ENCODE data around the gene KIF16B.

KIF16B gene

DNA sequence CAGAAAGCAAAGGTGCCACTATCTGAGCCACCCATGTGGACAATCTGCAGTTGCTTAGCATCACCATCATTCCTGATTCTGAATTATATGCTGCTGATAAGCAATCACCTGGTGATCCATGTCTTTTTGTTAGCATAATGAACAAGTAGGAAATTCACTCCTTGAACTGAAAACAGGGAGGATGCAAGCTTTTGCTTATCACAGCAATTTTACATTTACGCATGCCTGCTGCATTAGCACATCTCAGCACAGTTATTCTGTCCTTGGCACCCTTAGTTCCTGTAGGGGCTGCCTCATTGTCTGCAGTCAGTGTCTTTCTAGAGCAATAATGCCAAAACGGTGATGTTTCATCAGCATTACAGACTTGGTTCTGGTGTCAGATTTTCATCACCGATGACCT lies 162.6 kb downstream of the KIF16B start:
- peaks cover 9 to 28% of the 10 kb centered on the region in 2 donors for H3K36me3 ChIP-seq (ENCODE audit: control insufficient read depth in 1 of 2, insufficient read depth in 2 of 2, low read length in 2 of 2)
- no peak overlapping the region for H3K9ac ChIP-seq (ENCODE audit: low read depth in 1 of 2, low read length in 2 of 2)
- H3K4me3 ChIP-seq (ENCODE audit: low read depth in 1 of 2, low read length in 2 of 2): no peak overlapping the region
- H3K27me3 ChIP-seq (ENCODE audit: control insufficient read depth in 1 of 2, insufficient read depth in 2 of 2, low read length in 2 of 2): no peaks in the 10 kb centered on the region
- H3K9me3 ChIP-seq (ENCODE audit: control insufficient read depth in 1 of 2, low read length in 2 of 2): peaks cover 4 to 5% of the 10 kb centered on the region in 2 donors
- H3K27ac ChIP-seq (ENCODE audit: low read depth, low read length): no peak overlapping the region
- H3K4me1 ChIP-seq (ENCODE audit: control insufficient read depth in 1 of 2, insufficient read depth in 2 of 2, low read length in 2 of 2): no peaks in the 10 kb centered on the region

DNA sequence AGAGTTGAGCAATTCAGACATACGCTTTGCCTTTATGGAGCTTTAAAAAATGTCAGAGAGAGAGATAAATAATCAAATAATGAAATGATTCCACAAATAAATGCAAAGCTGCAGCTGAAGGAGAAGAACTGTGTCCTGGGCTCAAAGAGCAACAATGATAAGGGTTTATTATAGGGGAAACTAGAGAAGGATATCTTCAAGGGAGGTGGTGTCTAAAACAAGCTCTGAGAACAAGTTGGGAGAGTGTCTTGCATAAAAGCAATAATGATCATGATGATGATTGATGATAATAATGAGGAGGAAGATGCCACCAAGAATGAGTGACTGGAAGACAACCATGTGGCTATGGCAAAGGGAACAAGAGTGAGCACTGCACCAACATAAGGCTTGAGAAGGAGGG lies 164.3 kb downstream of the KIF16B start:
- peaks cover 4 to 5% of the 10 kb centered on the region in 2 donors for H3K9me3 ChIP-seq (ENCODE audit: control insufficient read depth in 1 of 2, low read length in 2 of 2)
- no peak overlapping the region for H3K4me3 ChIP-seq (ENCODE audit: low read depth in 1 of 2, low read length in 2 of 2)
- H3K36me3 ChIP-seq (ENCODE audit: control insufficient read depth in 1 of 2, insufficient read depth in 2 of 2, low read length in 2 of 2): peaks cover 15 to 45% of the 10 kb centered on the region in 2 donors
- no peak overlapping the region for H3K9ac ChIP-seq (ENCODE audit: low read depth in 1 of 2, low read length in 2 of 2)
- no peaks in the 10 kb centered on the region for H3K4me1 ChIP-seq (ENCODE audit: control insufficient read depth in 1 of 2, insufficient read depth in 2 of 2, low read length in 2 of 2)
- H3K27ac ChIP-seq (ENCODE audit: low read depth, low read length): no peak overlapping the region
- no peaks in the 10 kb centered on the region for H3K27me3 ChIP-seq (ENCODE audit: control insufficient read depth in 1 of 2, insufficient read depth in 2 of 2, low read length in 2 of 2)

DNA sequence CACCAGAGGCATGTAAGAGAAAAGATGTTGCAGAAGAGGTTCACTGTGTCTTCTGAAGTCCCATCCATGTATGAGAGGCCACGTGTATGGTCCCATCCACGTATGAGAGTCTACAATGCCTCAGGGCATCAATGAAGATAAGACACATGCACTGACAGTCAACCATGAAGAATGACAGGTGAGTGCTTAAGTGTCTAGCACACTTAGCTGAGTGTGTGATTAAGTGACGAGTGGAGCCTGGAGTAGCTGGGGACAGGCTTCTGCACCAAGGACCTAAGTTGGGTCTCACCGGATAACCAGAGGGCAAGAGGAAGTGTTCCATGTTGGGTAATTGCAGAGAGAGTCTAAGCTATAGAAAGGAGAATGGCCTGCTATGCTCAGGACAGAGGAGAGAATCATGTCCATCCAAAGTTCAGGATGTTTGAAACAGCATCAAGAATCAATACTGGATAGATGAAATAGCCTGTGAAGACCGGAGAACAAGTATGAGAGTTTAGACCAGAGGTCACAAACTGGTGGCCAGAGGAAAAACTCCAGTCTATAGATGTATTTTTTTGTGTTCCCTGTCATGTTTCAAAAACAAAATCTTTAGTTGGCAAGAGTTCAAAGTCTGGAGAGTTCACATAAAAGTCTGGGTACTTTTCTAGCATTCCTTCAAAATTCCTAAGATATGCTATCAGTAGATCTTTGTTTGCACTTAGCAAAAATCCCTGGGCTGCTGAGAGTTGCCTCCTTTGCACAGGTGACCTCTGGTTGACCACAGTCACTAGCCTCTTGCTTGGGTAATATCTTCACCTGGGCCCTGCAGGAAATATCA lies 165.8 kb downstream of the KIF16B start:
- Histone ChIP-seq H3K4me3 (ENCODE audit: low read depth in 1 of 2, low read length in 2 of 2) (no peak overlapping the region), H3K36me3 (ENCODE audit: control insufficient read depth in 1 of 2, insufficient read depth in 2 of 2, low read length in 2 of 2) (peaks cover 15 to 51% of the 10 kb centered on the region in 2 donors), H3K27me3 (ENCODE audit: control insufficient read depth in 1 of 2, insufficient read depth in 2 of 2, low read length in 2 of 2) (no peaks in the 10 kb centered on the region), H3K9ac (ENCODE audit: low read depth in 1 of 2, low read length in 2 of 2) (no peak overlapping the region), H3K27ac (ENCODE audit: low read depth, low read length) (no peak overlapping the region), H3K9me3 (ENCODE audit: control insufficient read depth in 1 of 2, low read length in 2 of 2) (peaks cover 4 to 5% of the 10 kb centered on the region in 2 donors), H3K4me1 (ENCODE audit: control insufficient read depth in 1 of 2, insufficient read depth in 2 of 2, low read length in 2 of 2) (no peaks in the 10 kb centered on the region)

DNA sequence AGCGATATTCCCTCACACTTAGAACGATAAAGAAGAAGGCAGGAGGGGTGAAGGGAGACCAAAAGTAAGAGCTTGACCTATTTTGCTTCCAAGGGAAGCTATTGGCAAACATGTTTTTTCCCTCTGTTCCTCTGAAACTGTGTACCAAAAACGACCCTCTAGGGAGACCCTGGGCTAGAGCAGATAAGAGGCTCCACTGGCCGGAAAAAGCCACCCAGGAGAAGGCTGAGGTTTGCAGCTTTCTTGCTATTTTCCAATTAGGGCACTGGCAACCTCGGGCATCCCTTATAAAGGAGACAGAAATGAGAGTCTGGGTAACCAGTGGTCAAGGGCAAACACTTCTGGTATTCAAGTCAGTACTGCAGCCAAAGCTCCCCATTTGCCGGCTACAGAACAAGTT lies 168.0 kb downstream of the KIF16B start:
- Histone ChIP-seq H3K27ac (ENCODE audit: low read depth, low read length) (no peak overlapping the region), H3K36me3 (ENCODE audit: control insufficient read depth in 1 of 2, insufficient read depth in 2 of 2, low read length in 2 of 2) (peaks cover 20 to 46% of the 10 kb centered on the region in 2 donors), H3K4me1 (ENCODE audit: control insufficient read depth in 1 of 2, insufficient read depth in 2 of 2, low read length in 2 of 2) (no peaks in the 10 kb centered on the region), H3K27me3 (ENCODE audit: control insufficient read depth in 1 of 2, insufficient read depth in 2 of 2, low read length in 2 of 2) (no peaks in the 10 kb centered on the region), H3K4me3 (ENCODE audit: low read depth in 1 of 2, low read length in 2 of 2) (no peak overlapping the region), H3K9ac (ENCODE audit: low read depth in 1 of 2, low read length in 2 of 2) (no peak overlapping the region), H3K9me3 (ENCODE audit: control insufficient read depth in 1 of 2, low read length in 2 of 2) (no peaks in the 10 kb centered on the region)

- Histone ChIP-seq H3K36me3 (ENCODE audit: control insufficient read depth in 1 of 2, insufficient read depth in 2 of 2, low read length in 2 of 2) (peaks cover 27 to 52% of the 10 kb centered on the region in 2 donors), H3K4me1 (ENCODE audit: control insufficient read depth in 1 of 2, insufficient read depth in 2 of 2, low read length in 2 of 2) (no peaks in the 10 kb centered on the region), H3K27ac (ENCODE audit: low read depth, low read length) (no peak overlapping the region)
Measured at GRCh38 chr20:16404640-16405039, 168.6 kb downstream of the KIF16B start.

GRCh38 chr20:16404171-16404570 lies 169.1 kb downstream of the KIF16B start:
- no peak overlapping the region for H3K4me3 ChIP-seq (ENCODE audit: low read depth in 1 of 2, low read length in 2 of 2)
- no peaks in the 10 kb centered on the region for H3K27me3 ChIP-seq (ENCODE audit: control insufficient read depth in 1 of 2, insufficient read depth in 2 of 2, low read length in 2 of 2)
- H3K9ac ChIP-seq (ENCODE audit: low read depth in 1 of 2, low read length in 2 of 2): no peak overlapping the region
- H3K36me3 ChIP-seq (ENCODE audit: control insufficient read depth in 1 of 2, insufficient read depth in 2 of 2, low read length in 2 of 2): peaks cover 28 to 52% of the 10 kb centered on the region in 2 donors
- H3K27ac ChIP-seq (ENCODE audit: low read depth, low read length): no peak overlapping the region
- no peaks in the 10 kb centered on the region for H3K4me1 ChIP-seq (ENCODE audit: control insufficient read depth in 1 of 2, insufficient read depth in 2 of 2, low read length in 2 of 2)
- no peaks in the 10 kb centered on the region for H3K9me3 ChIP-seq (ENCODE audit: control insufficient read depth in 1 of 2, low read length in 2 of 2)

More at GRCh38 chr20:16404640-16405039, 168.6 kb downstream of the KIF16B start:
- Histone ChIP-seq H3K27me3 (ENCODE audit: control insufficient read depth in 1 of 2, insufficient read depth in 2 of 2, low read length in 2 of 2) (no peaks in the 10 kb centered on the region), H3K9me3 (ENCODE audit: control insufficient read depth in 1 of 2, low read length in 2 of 2) (no peaks in the 10 kb centered on the region), H3K9ac (ENCODE audit: low read depth in 1 of 2, low read length in 2 of 2) (no peak overlapping the region), H3K4me3 (ENCODE audit: low read depth in 1 of 2, low read length in 2 of 2) (no peak overlapping the region)

DNA sequence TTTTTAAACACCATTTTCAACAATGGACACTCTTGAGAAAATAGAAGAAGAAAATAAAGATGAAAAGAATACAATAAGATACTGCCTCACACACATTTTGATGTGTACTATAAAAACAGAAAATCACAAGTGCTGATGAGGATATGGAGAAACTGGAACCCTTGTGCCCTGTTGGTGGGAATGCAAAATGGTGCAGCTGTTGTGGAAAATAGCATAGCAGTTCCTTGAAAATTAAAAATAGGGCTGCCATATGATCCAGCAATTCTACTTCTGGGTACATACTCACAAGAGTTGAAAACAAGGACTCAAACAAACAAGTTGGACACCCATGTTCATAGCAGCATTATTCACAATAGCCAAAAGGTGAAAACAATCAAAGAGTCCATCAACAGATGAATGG lies 173.0 kb downstream of the KIF16B start:
- Histone ChIP-seq H3K4me1 (ENCODE audit: control insufficient read depth in 1 of 2, insufficient read depth in 2 of 2, low read length in 2 of 2) (no peaks in the 10 kb centered on the region), H3K36me3 (ENCODE audit: control insufficient read depth in 1 of 2, insufficient read depth in 2 of 2, low read length in 2 of 2) (peaks cover 21 to 38% of the 10 kb centered on the region in 2 donors), H3K9ac (ENCODE audit: low read depth in 1 of 2, low read length in 2 of 2) (no peak overlapping the region), H3K27me3 (ENCODE audit: control insufficient read depth in 1 of 2, insufficient read depth in 2 of 2, low read length in 2 of 2) (no peaks in the 10 kb centered on the region), H3K9me3 (ENCODE audit: control insufficient read depth in 1 of 2, low read length in 2 of 2) (no peaks in the 10 kb centered on the region), H3K4me3 (ENCODE audit: low read depth in 1 of 2, low read length in 2 of 2) (no peak overlapping the region), H3K27ac (ENCODE audit: low read depth, low read length) (no peak overlapping the region)

DNA sequence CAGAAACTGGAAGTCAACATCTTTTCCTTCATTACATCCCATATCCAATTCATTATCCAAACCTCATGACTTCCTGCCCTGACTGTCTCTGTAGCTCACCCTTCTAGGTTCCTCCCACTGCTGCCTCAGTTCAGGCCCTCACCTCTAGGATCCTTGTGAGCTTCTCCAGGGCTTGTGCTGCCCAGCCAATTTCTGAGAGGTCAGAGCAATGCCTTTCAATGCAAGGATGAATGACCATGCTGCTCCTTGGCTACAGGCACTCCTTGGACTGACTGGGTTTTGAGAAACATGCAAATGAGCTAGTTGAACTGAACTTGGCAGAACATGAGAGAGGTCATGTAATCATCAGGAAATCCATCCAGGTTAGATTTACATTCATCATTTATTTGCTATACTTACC lies 173.4 kb downstream of the KIF16B start:
- Histone ChIP-seq H3K9ac (ENCODE audit: low read depth in 1 of 2, low read length in 2 of 2) (no peak overlapping the region), H3K36me3 (ENCODE audit: control insufficient read depth in 1 of 2, insufficient read depth in 2 of 2, low read length in 2 of 2) (peaks cover 21 to 33% of the 10 kb centered on the region in 2 donors), H3K9me3 (ENCODE audit: control insufficient read depth in 1 of 2, low read length in 2 of 2) (no peaks in the 10 kb centered on the region), H3K27ac (ENCODE audit: low read depth, low read length) (no peak overlapping the region), H3K4me1 (ENCODE audit: control insufficient read depth in 1 of 2, insufficient read depth in 2 of 2, low read length in 2 of 2) (no peaks in the 10 kb centered on the region), H3K4me3 (ENCODE audit: low read depth in 1 of 2, low read length in 2 of 2) (no peak overlapping the region), H3K27me3 (ENCODE audit: control insufficient read depth in 1 of 2, insufficient read depth in 2 of 2, low read length in 2 of 2) (no peaks in the 10 kb centered on the region)

DNA sequence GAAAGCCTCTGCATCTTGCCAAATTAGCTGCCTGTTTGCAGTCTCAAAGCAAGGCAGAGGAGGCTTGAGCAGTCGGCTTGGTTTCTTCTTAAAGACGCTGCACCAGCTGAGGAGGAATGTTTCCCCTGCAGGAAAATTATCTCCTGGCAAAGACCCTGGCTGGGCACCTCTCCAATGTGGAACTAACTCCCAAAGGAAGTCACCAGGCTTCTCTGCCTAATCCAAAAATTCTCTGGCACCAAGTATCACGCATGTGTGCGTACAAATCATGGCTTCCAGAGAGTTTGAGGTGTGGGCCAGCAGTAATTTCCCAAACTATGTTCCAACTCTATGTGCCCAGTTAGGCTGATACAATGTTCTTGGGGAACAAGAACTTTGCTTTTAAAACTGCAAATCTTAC lies 176.2 kb downstream of the KIF16B start:
- Histone ChIP-seq H3K4me1 (ENCODE audit: control insufficient read depth in 1 of 2, insufficient read depth in 2 of 2, low read length in 2 of 2) (peaks cover 0 to 10% of the 10 kb centered on the region in 2 donors), H3K27ac (ENCODE audit: low read depth, low read length) (no peak overlapping the region), H3K9me3 (ENCODE audit: control insufficient read depth in 1 of 2, low read length in 2 of 2) (no peaks in the 10 kb centered on the region), H3K36me3 (ENCODE audit: control insufficient read depth in 1 of 2, insufficient read depth in 2 of 2, low read length in 2 of 2) (peaks cover 16 to 18% of the 10 kb centered on the region in 2 donors), H3K4me3 (ENCODE audit: low read depth in 1 of 2, low read length in 2 of 2) (no peak overlapping the region), H3K9ac (ENCODE audit: low read depth in 1 of 2, low read length in 2 of 2) (no peak overlapping the region), H3K27me3 (ENCODE audit: control insufficient read depth in 1 of 2, insufficient read depth in 2 of 2, low read length in 2 of 2) (no peaks in the 10 kb centered on the region)

DNA sequence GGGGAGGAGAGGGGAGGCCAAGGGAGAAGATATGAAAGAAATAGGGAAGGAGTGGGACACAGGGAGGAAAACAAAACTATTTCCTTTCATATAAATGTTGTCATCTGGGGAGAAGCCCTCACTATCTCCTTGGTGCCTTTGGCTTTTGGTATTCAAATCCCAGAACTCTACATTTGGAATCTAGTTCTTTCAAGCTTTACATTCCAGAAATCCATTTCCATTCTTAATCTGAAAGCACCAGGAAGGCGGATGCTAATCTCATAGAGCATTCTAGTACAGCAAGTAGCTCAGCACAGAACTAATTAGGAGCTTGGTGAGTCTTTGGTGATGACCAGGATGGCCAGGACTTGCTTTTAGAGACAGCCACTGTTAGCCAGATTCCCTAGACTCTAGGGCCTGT lies 177.9 kb downstream of the KIF16B start:
- Histone ChIP-seq H3K9me3 (ENCODE audit: control insufficient read depth in 1 of 2, low read length in 2 of 2) (no peaks in the 10 kb centered on the region), H3K36me3 (ENCODE audit: control insufficient read depth in 1 of 2, insufficient read depth in 2 of 2, low read length in 2 of 2) (peaks cover 16 to 18% of the 10 kb centered on the region in 2 donors), H3K27ac (ENCODE audit: low read depth, low read length) (no peak overlapping the region), H3K4me1 (ENCODE audit: control insufficient read depth in 1 of 2, insufficient read depth in 2 of 2, low read length in 2 of 2) (peaks cover 0 to 10% of the 10 kb centered on the region in 2 donors), H3K9ac (ENCODE audit: low read depth in 1 of 2, low read length in 2 of 2) (no peak overlapping the region), H3K27me3 (ENCODE audit: control insufficient read depth in 1 of 2, insufficient read depth in 2 of 2, low read length in 2 of 2) (no peaks in the 10 kb centered on the region), H3K4me3 (ENCODE audit: low read depth in 1 of 2, low read length in 2 of 2) (no peak overlapping the region)
